ENCODE measurements around the gene TMEM80.
"Not testable (repeated sequence)": the region's sequence is repeated elsewhere in the genome, so short reads cannot be mapped to it uniquely, and the experiment has no call there.

TMEM80 gene

DNA sequence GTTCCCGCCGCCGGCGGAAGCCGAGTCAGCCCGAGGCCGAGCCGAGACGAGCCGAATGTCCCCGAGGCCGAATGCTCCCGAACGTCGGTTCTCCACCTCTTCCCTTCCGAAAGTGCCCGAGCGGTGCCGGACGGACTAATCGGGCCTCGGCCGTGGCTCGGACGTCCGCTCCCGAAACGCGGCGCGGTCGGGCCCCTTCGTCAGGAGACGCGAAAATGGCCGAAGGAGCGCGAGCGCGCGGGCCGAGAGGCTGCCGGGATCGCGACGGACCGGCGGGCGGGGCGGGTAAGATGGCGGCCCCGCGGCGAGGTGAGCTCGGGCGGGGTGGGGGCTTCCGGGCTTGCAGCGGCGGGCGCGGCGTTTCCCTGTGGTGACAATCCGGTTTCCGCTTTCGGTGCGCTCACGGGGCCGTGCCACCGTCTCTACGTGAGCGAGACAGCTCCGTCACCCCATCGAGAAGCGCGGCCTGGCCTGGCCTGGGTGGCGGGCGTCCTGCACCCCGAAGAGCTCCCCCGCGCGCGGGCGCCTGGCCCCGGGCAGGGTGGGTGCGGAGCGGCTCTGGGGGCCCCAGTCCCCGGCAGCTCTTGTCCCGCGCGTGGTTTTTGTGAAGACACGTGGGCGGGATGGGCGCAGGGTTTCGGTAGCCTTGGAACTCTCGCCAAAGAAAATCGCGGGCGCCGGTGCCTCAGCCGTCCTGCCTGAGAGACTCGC, at the start of gene TMEM80:
TSS of gene TMEM80 (plus strand) at position 279 of the 711 bp plus-strand sequence. CDS start at position 291, 12 bp downstream.
- peak; percentile 98 for DNase-seq

DNA sequence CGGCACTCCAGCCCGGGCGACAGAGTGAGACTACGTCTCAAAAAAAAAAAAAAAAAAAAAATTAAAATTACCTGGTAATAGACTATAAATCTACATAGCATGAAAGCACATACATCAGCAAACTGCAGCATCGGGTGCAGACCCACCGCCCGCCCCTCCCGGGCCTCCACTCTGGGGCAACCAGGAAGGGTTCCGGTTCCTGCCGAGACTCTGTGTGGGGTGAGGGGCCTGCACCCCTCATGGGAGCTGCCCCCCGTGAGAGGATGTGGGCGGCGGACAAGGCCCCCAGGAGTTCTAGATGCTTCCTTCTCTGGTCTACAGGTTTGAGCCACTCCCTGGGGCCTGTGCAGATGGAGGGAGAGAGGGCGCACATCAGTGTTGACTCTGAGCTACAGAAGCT, 49.4 kb upstream of the TMEM80 start:
- DNase-seq, result no peak

DNA sequence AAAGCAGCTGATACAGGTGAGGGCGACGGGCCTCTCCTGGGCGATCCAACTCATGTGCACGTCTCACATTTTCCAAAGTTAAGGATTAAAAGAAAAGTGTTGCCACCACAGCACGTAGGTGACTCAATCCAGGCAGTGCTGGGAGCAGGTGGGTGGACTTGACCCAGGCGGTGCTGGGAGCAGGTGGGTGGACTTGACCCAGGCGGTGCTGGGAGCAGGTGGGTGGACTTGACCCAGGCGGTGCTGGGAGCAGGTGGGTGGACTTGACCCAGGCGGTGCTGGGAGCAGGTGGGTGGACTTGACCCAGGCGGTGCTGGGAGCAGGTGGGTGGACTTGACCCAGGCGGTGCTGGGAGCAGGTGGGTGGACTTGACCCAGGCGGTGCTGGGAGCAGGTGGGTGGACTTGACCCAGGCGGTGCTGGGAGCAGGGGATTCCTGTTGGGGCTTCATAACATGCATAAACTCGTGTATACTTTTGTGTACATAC, 47.9 kb upstream of the TMEM80 start:
- not testable (repeated sequence) for DNase-seq

DNA sequence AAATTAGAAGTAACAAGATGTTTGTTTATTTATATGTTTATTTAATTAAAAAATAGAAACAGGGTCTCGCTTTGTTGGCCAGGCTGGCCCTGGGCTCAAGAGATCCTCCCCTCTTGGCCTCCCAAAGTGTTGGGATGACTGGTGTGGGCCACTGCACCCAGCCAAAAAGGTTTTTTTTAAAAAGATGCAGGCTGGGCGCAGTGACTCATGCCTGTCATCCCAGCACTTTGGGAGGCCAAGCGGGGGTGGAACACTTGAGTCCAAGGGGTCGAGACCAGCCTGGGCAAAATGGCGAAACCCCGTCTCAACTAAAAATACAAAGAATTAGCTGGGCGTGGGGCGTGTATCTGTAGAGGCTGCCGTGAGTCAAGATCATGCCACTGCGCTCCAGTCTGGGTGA, 45.1 kb upstream of the TMEM80 start:
- no peak for DNase-seq

DNA sequence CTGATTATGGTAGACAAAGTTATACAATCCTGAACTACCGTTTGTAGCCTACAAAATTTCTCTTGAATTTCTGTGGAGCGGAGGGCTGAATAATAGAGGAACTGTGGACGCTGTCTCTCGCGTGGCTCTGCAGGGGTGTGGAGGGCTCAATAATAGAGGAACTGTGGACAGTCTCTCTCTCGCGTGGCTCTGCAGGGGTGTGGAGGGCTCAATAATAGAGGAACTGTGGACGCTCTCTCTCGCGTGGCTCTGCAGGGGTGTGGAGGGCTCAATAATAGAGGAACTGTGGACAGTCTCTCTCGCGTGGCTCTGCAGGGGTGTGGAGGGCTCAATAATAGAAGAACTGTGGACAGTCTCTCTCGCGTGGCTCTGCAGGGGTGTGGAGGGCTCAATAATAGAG, 42.5 kb upstream of the TMEM80 start:
- DNase-seq, result not testable (repeated sequence)

DNA sequence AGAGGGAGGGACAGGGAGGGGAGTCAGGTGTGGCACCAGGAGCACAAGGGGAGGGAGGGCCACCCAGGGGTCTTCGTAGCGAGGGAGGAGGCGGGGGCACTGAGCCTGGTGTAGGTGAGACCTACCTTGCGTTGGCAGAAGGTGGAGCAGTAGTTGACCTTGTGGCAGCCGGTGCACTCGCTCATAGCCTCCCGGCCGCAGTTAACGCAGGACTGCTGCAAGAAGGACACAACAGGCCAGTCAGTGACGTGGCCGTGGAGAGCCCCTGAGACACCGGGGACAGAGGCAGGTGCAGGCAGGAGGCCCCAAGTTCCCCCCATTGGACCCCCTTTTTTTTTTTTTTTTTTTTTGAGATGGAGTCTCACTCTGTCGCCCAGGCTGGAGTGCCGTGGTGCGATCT, 41.8 kb upstream of the TMEM80 start:
- DNase-seq, result no peak

DNA sequence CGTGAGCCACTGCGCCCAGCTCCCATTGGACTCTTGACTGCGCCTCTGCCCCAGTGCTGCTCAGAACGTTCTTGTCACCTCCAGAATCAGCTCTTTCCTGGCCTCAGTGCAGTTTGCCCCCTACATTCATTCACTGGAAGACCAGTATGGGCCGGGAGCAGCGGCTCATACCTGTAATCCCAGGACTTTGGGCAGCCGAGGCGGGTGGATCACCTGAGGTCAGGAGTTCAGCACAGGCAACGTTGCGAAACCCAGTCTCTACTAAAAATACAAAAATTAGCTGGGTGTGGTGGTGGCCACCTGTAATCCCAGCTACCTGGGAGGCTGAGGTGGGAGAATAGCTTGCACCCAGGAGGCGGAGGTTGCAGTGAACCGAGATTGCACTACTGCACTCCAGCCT, 41.2 kb upstream of the TMEM80 start:
- DNase-seq, result not testable (repeated sequence)

DNA sequence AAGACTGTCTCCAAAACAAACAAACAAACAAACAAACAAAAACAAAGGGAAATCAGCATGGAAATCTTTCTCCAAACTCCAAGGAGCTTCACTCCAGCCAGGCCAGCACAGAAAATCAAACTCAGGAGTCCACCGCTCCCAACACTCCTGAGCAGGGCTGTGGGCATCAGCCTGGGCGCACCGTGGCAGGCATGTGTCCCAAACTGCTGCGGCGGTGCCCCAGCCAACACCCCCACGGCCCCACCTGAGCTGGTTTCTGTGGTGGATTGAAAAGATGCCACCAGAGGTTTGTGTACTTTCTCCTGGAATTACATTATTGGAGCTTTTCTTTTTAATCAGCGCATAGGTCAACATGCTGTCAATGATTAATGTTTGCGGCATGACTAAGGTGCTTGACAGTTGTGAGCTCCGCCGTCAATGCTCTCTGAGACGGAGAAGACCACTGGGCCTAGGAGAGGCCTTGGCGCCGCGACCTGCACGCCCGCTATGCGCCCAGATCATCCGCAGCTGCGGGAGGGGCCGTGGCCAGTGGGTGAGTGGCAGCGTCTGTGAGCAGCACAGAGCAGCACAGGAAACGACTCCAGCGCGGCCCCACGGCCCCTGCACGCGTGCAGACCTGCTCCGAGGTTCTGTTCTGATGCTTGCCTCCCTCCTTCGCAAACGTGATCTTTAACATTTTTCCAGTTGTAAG, 40.4 kb upstream of the TMEM80 start:
- DNase-seq, result no peak

DNA sequence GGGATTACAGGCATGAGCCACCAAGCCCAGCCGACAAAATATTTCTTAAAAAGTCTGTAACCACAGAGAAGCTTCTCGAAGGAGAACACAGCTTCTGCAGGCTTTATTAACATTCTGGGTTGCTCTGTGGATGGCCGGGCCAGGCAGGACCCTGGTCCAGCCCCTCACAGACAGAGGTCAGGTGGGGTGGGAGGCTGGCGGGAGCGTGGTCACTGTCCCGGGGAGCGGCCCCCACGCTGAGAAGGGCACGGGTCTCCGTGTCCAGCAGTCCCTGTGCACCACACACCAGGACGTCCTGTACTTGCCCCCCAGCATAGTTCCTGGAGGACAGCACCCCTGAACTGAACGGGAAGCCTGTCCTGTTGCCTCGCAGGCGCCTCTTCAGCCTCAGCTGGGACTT, 39.2 kb upstream of the TMEM80 start:
- DNase-seq, result no peak

DNA sequence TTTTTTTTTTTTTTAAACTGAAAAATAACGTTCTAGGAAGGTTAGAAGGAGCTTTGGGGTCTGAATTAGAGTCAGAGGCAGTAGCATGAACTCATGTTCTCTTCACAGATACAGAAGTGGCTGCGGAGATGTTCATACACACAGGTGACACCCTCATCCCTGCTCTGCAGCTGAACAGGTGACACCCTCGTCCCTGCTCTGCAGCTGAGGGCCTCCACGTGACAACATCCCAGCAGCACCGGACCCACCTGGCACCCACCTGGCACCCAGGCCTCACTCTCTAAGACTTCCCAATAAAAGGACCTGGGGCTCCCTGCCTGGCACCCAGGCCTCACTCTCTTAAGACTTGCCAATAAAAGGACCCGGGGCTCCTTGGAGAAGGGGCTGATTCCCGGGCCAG, 38.8 kb upstream of the TMEM80 start:
- no peak for DNase-seq

DNA sequence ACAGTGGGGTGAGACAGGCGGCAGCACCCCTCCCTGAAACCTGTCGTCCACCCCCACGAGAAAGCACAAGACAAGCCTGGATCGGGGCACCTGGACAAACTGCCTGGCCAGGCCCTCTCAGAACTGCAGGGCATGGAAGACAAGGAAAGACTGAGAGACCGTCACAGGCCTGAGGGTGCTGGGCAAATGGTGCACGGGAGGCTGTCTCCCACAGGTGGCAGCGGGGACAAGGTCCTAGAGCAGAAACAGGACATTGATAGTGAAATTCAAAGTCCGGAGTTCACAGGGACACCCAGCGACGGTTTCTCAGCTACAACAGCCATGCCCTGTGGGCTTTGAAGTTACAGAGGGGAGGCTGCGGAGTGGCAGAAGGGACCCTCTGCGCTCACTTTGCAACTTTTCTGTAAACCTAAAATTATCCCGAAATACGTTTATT, 37.9 kb upstream of the TMEM80 start:
- no peak for DNase-seq

DNA sequence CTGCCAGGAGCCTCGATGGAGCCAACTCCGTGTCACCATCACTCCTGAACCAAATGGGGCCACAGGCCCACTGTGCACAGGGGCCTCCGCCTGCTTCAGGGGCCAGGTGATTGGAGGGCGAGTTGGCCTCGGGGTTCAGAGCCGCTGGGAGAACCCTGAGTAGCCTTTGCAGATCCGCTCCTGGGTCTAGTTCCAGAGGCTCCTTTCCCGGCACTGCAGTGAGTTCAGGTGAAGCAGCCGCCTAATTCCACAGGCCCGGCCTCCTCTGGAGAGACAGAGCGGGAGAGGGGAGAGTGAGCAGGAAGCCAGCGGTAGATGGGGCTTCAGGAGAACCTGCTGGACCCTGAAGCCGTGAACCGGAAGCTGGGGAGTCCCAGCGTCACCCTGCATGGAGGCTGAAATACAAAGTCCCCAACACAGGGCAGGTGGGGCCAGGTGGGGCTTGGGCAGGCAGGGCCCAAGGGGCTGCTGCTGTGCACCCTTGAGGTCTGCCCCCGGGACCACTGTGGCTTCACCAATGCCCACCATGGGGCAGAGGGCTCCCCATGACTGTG, 36.0 kb upstream of the TMEM80 start:
- no peak for DNase-seq

DNA sequence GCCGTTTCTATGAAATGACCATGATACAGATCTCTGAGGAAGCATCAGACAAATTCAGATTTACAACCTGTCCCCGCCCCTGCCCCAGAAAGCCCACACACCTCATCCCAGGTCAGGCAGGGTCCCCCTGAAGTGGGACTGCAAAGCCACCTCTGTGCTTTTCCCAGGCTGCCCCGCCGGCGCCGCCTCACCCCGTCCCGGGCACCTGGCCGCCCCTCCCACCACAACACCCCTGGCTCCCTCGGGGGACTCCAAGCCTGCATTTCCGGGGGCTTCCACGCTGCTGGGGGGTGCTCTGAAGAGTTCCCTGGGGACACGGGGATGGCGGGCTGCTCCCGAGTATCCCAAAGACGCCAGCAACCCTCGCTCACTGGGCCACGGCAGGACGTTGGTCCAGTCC, 35.3 kb upstream of the TMEM80 start:
- DNase-seq, result no peak

DNA sequence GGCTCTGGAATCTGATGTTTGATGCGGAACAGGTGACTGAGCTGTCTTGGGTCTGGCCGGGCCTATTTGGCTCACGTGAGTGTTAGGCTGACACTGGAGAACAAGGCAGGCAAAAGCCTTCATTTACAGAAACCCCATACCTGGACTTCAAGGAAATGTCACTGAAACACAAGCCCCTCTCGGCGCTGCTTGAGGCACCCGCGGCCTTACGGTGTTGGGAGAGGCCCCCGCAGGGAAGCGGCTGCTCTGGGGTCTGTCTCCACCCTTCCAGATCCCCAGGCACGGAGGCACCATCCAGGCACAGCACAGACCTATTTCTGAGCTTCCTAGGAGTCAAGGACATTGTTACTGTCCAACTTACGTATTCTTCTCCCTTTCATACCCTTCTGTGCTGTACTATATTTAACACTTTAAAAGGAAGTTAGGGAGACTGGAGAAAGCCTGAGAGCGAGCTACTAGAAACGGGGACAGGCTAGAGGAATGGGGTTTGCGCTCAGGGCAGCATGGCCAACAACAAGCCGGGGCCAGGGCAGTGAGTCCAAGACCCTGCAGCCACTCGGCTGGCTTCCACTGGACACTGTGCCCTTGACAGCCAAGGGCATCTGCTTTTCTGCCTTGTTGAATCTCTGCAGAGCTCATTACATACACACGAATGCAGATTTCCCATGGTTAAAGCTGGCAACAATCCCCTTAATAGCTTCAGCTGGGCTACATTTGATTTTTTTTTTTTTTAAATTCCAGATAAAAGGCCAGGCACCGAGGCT, 34.8 kb upstream of the TMEM80 start:
- no peak for DNase-seq

DNA sequence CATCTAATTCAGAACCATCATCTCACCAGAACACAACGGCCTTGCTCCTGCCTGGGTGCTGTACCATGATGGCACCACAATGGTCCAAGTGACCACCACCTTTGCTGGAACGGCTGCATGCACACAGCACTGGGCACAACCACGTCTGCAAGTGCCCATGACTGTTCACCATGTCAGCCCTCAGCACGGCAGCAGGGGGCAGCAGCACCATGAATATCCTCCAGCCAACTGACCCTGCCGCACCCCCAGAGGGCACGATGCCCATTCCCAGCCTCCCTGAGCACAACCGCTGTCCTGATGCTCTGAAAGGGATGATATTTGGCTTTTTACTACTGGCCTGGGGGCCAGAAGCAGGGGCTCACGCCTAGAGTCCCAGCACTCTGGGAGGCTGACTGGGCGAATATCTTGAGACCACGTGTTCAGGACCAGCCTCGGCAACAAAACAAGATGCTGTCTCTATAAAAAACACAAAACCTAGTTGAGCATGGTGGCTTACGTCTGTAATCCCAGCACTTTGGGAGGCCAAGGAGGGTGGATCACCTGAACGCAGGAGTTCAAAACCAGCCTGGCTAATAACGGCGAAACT, 32.8 kb upstream of the TMEM80 start:
- DNase-seq, result peak; percentile 34

DNA sequence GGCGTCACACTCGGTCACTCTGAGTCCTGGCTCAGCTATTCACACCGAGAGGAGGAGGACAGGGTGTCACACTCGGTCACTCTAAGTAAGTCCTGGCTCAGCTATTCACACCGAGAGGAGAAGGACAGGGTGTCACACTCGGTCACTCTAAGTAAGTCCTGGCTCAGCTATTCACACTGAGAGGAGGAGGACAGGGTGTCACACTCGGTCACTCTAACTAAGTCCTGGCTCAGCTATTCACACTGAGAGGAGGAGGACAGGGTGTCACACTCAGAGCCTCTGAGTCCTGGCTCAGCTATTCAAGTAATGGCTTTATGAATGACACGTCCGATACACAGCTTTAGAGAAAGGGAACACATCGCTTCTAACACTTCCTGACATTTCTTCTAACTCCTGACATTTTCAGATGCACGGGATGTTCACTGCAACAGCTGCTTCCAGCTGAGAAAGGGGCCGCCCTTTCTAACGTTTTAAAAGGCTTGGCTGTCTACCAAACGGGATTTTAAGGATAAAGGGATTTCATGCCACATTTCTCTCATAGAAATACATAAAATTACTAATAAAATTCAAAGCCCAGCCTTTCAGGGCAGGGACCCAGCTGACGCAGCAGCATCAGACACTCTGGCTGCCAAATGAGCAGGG, 30.4 kb upstream of the TMEM80 start:
- DNase-seq, result peak; percentile 12

DNA sequence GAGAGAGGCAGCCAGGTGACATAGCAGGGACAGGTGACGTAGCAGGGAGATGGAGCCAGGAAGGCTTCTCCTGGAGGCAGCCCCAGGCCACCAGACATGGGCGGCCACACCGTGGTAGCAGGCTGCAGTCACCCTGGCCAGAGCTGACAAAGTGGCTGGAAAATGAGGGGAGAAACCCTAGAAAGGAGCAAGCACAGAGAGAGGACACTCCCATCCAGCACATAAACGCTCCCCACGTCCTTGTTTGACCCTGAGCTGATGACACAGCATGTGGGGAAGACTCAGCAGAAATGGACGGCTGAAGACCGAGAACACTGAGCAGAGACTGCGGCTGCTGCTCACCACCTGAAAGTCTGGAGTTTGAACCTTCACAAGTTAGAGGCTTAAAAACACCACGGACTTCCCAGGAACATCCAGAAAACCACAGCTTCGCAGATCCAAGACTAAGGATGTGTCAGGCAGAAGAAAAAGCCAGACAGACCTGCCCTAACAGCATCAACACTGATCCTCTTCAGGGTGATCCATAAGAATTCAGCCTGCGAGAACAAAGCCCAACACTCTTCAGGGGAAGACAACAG, 29.8 kb upstream of the TMEM80 start:
- peak; percentile 45 for DNase-seq

DNA sequence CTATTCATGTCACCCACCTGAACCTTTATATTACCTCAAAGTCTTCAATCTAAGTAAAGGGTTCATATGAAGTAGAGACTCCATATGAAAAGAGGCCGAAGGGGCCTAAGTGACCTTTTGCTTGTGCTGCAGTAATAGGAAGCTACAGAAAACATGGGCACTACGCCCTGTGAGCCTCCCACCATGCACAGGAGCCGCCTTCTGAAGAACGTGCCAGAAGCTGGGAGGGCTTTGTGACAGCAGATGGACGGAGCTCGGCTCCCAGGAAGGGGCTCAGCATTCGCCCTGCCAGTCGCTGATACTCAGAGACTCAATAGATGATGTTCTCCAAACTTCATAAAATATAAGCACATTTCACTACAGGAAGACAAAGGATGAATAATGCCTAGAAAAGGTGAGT, 21.8 kb upstream of the TMEM80 start:
- DNase-seq, result no peak

DNA sequence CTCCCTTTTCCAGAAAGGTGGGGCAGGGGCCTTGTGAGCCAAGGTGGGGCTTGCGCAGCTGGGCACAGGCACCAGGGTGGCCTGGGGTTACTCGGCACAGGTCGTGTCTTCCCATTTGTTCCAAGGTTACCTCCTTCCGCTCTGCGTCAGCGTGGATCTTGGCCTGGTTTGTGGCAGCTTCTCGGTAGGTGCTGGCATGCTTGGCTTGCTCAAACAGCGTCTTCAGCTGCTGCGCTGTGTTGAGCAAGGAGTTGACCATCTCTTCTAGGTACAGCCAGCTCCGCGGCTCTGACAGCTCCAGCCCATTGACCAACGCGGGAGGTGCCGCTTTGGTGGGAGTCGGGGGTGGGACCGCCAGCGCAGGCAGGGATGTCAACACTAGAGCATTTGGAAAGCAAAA, 21.2 kb upstream of the TMEM80 start:
- DNase-seq, result no peak

DNA sequence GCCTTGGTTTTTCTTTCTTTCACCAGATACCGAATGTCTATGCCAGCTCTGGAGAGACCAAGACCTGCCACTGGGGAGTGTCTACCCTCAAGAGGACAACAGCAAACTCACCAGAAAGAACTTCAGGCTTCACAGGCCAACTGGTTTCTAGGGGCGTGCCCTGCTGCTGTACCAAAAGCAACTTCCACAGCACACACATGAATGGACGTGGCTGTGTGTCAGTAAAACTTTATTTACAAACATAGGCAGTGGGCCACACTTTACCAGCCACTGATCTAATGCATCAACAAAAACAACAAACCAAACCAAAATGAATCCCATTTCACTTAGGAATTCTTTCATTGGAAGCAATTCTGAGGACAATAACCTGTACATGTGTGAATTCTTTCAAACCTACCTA, 17.3 kb upstream of the TMEM80 start:
- DNase-seq, result no peak

DNA sequence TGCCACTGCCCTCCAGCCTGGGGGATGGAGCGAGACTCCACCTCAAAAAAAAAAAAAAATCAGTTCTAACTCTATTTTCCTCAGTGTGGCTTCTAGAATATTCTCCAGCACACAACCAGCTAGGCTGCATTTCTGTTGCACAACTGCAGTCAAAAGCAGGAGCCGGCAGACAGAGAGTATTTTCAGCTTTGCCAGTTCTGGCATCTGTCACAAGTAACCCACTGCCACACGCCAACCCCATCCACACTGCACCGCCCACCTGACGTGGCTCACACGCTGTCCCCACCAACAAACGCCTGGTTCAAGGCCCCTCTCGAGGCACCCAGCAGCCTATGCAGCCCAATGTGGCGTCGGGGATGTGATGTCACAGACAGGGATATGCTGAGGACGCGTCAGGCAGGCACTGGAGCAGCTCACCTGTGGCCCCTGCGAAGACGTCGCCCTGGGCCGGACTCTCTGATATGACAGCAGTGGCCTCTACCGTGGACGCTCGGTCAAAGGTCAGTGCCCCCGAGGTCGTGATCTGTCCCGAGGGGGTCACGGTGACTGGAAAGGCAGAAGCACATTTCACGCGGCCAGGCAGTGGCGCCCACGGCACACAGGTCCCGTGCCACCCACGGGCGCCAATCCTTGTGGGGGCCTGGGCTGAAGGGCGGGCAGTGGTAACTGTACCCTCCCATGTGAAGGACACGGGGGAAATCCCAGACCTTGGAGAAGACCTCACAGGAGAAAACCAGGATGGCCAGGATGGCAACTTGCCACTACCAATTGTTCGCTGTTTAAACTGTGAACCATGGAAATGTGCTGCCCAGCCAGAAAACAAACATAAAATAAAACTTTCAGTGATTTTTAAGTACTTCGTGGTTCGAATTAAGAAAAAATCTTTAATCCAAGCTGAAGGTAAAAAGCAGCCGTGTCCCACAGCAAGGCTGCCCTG, 16.1 kb upstream of the TMEM80 start:
- no peak for DNase-seq

All from fibroblast of upper back skin (primary cell).